Measurements from ENCODE around the gene NCBP2L. TPM values are rescaled to one million over a fixed set of nuclear protein-coding genes. Genes with fewer than 3 reads are reported as not detected.

NCBP2L gene
- polyA plus RNA-seq, 1 experiment: not detected

DNA sequence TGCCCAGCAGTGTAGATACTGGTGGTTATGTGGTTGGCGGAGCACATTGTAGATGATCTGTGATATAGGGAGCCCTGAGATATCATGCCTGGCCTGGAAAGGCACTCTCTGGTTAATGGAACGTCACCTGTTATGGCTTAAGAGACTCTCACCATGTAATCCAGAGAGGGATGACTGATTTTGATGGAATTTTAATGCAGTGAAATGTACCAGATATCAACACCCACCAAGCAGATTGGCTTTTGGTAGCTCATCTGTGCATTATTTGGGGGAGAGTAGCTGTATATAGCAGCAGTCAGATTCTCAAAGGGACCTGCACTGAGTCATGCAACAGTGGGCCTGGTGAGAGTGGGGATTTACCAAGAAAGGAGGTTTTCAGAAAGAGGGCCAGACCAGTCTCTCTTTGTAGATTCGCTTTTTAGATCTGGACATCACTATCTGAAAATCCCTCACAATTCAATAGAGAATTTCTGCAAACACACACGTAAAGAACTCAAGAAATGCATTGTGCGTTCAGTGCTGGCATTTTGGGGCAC lies 19.2 kb upstream of the NCBP2L start:
- Histone ChIP-seq H3K36me3 (ENCODE audit: control insufficient read depth, insufficient read depth, low read length) (no peaks in the 10 kb centered on the region), H3K4me3 (ENCODE audit: low read depth, low read length) (no peak overlapping the region), H3K27me3 (ENCODE audit: control insufficient read depth, insufficient read depth, low read length) (0 out of 2 replicates have a peak, but pooled peaks cover 1% of the 10 kb centered on the region)
- DNase-seq (ENCODE audit: low read depth): no peak
- ChIA-PET POLR2A (no interaction called here), CTCF (interaction anchor here (0.6 kb wide), 1 partner anchor 19 kb away, joined by 5 read pairs; the partner anchor contains the start of gene NCBP2L)
- TF ChIP-seq, protein P1, sequence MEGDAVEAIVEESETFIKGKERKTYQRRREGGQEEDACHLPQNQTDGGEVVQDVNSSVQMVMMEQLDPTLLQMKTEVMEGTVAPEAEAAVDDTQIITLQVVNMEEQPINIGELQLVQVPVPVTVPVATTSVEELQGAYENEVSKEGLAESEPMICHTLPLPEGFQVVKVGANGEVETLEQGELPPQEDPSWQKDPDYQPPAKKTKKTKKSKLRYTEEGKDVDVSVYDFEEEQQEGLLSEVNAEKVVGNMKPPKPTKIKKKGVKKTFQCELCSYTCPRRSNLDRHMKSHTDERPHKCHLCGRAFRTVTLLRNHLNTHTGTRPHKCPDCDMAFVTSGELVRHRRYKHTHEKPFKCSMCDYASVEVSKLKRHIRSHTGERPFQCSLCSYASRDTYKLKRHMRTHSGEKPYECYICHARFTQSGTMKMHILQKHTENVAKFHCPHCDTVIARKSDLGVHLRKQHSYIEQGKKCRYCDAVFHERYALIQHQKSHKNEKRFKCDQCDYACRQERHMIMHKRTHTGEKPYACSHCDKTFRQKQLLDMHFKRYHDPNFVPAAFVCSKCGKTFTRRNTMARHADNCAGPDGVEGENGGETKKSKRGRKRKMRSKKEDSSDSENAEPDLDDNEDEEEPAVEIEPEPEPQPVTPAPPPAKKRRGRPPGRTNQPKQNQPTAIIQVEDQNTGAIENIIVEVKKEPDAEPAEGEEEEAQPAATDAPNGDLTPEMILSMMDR (IDR thresholded peaks at IDR 0.05; ENCODE audit: insufficient read depth, low read depth, low read length): no peak

DNA sequence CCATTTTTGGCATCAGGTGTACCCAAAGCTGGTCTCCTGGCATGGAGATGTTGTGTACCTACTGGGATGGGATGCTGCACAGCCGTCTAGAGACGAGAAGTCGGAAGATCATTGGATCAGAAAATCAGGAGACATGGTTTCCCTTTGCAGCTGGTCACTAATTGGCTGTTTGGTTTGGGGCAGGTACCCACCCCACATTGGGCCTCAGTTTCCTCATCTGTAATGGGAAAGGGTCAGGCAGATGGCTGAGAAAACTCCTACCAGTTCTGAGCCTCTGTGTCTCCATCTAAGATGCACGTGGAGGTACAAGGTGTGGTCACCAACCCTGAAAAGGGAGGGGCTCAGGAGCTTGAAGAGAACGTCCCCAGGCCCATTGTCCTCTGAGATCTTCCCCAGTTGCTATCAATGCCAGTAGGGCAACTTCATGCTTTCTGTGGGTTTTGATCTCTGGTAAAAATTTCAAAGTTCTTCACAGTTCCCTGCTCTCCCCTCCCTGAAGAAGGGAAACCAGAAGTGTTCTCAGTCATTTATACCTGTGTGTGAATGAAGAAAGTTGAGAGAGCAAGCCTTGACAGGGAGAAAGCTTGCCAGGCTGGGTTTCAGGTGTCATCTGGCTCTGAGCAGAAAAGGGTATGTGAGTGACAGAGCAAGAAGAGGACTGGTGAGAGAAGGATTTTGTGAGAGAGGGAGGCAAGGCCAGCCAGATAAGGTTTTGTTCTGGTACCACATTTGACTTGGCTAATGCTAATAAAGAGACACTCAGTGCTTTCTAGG lies 17.0 kb upstream of the NCBP2L start:
- Histone ChIP-seq H3K4me3 (ENCODE audit: low read depth, low read length) (no peak overlapping the region), H3K36me3 (ENCODE audit: control insufficient read depth, insufficient read depth, low read length) (no peaks in the 10 kb centered on the region), H3K27me3 (ENCODE audit: control insufficient read depth, insufficient read depth, low read length) (no peaks in the 10 kb centered on the region; the same call in 1 of the 2 replicates)
- TF ChIP-seq, protein P1 (IDR thresholded peaks at IDR 0.05; ENCODE audit: insufficient read depth, low read depth, low read length): no peak
- DNase-seq (ENCODE audit: low read depth): no peak
- ChIA-PET CTCF (interaction anchor here (0.6 kb wide), 1 partner anchor 588 kb away, joined by 3 read pairs; no protein-coding TSS in a partner anchor), POLR2A (no interaction called here)

DNA sequence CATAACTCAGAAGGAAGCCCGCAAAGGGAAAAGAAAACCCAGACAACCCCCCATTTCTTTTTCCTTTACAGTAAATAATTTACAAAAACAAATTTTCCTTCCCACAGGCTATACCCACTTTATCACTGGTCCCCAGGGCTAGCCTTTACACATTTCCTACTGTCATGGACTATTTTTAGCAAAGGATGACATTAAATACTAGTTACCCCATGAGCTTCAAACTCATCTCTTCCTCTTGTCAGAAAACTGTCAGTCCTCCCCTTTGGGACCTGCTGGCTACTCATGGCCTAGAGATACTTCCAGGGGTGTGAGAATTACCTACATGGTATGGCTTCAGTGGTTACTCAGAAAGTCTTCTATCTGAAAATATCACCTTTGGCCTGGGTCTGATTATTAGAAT lies 13.9 kb upstream of the NCBP2L start:
- POLR2A ChIA-PET: no interaction called here
- Histone ChIP-seq H3K36me3 (ENCODE audit: control insufficient read depth, insufficient read depth, low read length) (no peaks in the 10 kb centered on the region), H3K4me3 (ENCODE audit: low read depth, low read length) (no peak overlapping the region), H3K27me3 (ENCODE audit: control insufficient read depth, insufficient read depth, low read length) (no peaks in the 10 kb centered on the region; the same call in 1 of the 2 replicates)
- CTCF ChIA-PET: interaction anchor here (0.6 kb wide), 1 partner anchor 132 kb away, joined by 3 read pairs; no protein-coding TSS in a partner anchor
- no peak for DNase-seq (ENCODE audit: low read depth)
- TF ChIP-seq, protein P1 (IDR thresholded peaks at IDR 0.05; ENCODE audit: insufficient read depth, low read depth, low read length): no peak

DNA sequence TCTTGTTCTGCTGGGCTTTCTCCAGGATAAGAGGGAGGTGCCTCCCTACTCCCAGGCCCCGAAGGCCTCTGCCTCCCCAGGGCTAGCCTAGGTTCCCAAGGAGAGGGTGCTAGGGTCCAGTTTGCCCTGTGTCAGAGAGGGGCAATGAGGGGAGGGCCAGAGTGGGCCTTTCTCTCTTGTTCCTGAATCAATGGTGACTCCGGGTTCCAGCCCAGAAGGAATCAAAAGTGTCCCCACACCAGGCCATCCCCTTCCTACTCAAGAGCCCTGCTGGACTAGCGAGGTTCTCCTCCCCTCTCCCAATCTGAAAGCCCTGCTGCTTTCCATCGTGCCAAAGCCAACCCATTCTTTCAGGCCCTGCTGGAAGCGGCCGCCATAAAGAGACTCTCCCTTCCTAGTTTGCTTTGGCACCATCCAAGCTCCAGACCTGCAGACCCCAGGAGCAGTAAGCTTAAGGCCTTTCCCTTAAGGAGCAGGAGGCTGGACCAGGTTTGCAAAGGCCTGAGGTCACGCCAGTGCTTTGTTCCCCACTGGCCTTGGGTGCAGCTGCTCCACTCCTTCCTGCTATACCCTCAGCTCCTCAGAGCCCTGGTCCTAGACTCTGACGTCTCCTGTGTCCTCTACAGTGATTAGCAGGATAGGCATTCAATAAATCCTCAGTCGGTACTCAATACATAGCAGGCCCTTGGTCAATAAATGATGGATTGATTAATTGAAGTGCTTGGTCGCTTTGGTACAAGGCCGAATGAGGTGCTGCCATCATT lies 12.5 kb upstream of the NCBP2L start:
- DNase-seq (ENCODE audit: low read depth): no peak
- Histone ChIP-seq H3K4me3 (ENCODE audit: low read depth, low read length) (no peak overlapping the region), H3K36me3 (ENCODE audit: control insufficient read depth, insufficient read depth, low read length) (no peaks in the 10 kb centered on the region), H3K27me3 (ENCODE audit: control insufficient read depth, insufficient read depth, low read length) (no peaks in the 10 kb centered on the region; the same call in 1 of the 2 replicates)
- POLR2A ChIA-PET: no interaction called here
- TF ChIP-seq, protein P1 (IDR thresholded peaks at IDR 0.05; ENCODE audit: insufficient read depth, low read depth, low read length): no peak
- CTCF ChIA-PET: no interaction called here

All from BJ (cell line).